ENCODE data around the gene TAF13.

TAF13 gene

DNA sequence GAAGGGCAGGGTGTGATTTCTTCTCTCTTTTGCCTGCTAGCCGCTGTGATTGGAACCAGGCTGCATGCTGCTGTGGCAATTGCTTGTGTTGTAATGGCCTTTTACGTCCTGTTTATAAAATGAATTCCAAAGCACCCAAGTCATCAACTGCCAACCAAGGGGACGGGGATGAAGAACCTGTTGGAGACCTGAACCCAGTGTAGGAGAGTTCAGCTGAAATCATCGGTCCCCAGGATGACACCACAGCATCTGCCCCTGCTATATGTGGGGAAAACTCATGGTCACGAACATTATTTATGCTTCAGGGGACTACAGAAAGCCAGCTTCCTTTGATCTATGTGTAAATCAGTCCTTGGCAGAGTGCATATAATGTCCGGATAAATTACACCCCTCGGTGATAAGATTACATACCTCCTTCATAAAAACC is 18.6 kb upstream of the TAF13 start:
- no peak for DNase-seq (ENCODE audit: low read depth)
- TF ChIP-seq, protein P1, sequence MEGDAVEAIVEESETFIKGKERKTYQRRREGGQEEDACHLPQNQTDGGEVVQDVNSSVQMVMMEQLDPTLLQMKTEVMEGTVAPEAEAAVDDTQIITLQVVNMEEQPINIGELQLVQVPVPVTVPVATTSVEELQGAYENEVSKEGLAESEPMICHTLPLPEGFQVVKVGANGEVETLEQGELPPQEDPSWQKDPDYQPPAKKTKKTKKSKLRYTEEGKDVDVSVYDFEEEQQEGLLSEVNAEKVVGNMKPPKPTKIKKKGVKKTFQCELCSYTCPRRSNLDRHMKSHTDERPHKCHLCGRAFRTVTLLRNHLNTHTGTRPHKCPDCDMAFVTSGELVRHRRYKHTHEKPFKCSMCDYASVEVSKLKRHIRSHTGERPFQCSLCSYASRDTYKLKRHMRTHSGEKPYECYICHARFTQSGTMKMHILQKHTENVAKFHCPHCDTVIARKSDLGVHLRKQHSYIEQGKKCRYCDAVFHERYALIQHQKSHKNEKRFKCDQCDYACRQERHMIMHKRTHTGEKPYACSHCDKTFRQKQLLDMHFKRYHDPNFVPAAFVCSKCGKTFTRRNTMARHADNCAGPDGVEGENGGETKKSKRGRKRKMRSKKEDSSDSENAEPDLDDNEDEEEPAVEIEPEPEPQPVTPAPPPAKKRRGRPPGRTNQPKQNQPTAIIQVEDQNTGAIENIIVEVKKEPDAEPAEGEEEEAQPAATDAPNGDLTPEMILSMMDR (IDR thresholded peaks at IDR 0.05; ENCODE audit: low read depth, low read length, missing control alignments) = no peak

DNA sequence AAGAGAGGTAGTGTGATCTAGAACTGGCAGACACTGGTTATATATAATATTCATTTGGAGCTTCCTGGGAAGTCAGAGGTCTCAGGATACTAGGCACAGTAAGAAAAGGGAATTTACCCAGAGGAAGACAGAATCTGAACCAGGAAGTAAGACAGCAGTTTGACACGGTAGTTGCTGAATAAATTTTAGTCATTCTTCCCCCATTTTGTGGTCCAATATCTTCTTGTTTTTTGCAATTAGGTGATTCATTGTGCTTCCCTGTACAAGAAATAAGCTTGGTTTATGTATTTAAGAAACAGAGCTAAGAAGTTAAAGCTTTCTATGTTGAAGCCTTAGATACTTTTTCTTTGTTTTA is 16.0 kb upstream of the TAF13 start:
- peak overlapping the region; percentile 82 for H3K4me3 ChIP-seq (ENCODE audit: low read depth, low read length)
- DNase-seq (ENCODE audit: low read depth) = no peak
- TF ChIP-seq, protein P1 (IDR thresholded peaks at IDR 0.05; ENCODE audit: low read depth, low read length, missing control alignments) = no peak

More for the DNA sequence above, 18.6 kb upstream of the TAF13 start:
- no peak overlapping the region for H3K4me3 ChIP-seq (ENCODE audit: low read depth, low read length)

DNA sequence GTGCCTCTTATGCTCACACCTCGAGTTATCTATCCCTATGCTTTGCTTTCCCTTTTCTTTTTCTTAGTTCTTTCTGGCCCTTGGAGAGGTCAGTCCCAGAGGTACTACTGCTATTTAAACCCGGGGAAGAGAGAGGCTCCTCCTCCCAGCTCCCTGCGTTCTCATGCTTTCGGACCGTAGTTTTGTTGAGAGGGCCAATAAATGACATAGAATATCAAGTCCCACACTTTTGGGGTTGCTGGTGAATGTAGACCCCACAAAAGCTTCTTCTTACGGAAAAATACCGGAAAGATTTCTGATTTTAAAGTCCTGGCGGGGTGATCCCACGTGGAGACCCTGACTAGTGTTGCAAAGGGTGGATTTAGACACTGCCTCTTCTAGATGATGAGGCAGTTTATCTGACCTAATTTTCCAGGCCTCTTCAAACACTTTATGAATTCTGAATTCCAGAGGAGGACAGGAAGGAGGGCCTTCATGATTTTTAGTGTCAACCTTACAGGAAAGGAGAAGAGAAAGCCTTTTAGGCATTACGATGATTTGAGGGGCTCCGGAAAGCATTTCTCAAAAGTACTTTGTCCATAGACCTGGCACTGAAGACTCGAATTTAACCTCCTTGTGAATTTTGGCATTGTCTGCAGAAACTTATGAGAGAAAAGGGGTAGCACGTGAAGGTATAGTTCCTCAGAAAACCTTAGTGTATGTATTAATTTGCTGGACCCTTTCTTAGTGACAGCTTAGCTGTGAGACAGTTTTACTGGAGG is 15.5 kb upstream of the TAF13 start:
- TF ChIP-seq, protein P1 (IDR thresholded peaks at IDR 0.05; ENCODE audit: low read depth, low read length, missing control alignments) = no peak
- peak overlapping the region; percentile 82 for H3K4me3 ChIP-seq (ENCODE audit: low read depth, low read length)
- DNase-seq (ENCODE audit: low read depth) = no peak

DNA sequence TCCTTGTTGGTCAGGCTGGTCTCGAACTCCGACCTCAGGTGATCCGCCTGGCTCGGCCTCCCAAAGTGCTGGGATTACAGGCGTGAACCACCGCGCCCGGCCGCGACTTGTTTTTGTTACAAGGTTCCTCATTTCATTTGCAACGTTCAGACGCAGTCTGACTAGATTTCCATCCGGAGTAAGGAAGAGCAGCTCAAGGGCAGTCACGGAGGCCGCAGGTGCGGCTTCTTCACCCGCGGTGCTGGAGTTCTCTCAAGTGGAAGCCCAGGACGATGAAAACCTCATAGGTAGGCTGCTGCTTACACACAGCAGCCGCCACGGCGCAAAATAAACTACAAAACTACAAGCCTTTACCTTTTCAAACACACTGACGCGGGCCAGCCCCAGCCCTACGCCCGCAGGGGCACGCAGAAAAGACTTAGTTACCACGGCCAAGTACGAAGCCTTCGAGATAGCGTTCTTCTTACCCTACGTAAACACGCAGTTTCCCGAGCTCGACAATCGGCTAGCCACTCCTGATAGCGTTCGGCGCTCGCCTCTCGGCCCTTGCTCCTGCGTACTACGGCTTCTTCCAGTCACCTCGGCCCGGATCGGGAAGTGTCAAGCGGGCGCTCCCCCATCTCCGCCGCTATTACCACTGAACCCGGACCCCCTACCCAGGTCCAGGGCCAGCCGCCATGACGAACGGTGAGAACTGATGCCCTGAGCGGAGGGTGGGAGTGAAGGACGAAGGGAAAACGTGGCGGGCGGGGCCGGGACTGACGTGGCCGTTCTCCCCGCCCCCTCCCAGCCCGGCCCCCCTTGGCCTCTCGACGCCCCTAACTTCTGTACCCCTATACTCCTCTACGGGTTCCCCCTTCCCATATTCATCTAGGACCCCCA is 14.6 kb upstream of the TAF13 start, which contains the start of gene TMEM167B:
Gene TMEM167B, plus strand, starts transcription at position 569 of the 882 bp plus-strand sequence. Its CDS starts 109 bp downstream, at position 678.
- TF ChIP-seq, protein P1 (IDR thresholded peaks at IDR 0.05; ENCODE audit: low read depth, low read length, missing control alignments) = no peak
- DNase-seq (ENCODE audit: low read depth) = peak; percentile 88
- H3K4me3 ChIP-seq (ENCODE audit: low read depth, low read length) = peak within 1 kb of the TSS; percentile 82

DNA sequence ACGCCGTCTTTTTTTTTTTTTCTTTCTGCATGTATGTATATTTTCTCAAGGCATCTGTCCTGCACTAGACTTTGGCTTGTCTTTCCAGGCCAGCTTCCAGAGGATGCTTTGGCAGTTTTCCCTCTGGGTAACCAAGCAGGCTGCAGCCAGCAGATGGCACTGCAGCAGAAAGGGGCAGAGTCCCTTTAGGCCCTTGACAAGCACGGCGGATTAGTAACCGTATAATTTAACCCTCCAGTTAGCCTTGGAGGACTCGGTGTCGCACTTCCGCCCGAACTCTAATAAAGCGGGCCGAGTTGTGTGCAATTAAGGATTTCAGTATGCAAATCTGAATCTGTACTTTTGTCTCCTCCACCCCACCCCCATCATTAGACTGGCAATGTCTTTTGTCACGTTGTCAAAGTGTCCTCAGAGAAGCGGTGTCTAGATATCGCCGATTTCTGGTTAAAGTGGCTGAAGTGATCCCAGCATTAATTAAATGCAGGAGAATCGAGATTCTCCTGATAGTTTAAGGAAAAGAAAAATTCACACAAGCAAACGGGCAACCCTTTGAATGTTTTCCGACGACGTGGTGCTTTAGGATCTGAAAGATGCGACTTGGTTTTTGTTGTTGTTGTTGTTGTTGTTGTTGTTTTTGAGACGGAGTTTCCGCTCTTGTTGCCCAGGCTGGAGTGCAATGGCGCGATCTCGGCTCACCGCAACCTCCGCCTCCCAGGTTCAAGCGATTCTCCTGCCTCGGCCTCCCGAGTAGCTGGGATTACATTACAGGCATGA is 13.6 kb upstream of the TAF13 start:
- TF ChIP-seq, protein P1 (IDR thresholded peaks at IDR 0.05; ENCODE audit: low read depth, low read length, missing control alignments) = peak; percentile 50
- H3K4me3 ChIP-seq (ENCODE audit: low read depth, low read length) = no peak overlapping the region; the same call in 1 of the 2 replicates
- no peak for DNase-seq (ENCODE audit: low read depth)

All from GM12864 (cell line).